Thoracic aorta (tissue), 2 donors: ENCODE measurements around the gene CALHM6. TPM values are rescaled to one million over a fixed set of nuclear protein-coding genes. Genes with fewer than 3 reads are reported as not detected.

Experiments used
- ATAC-seq: fragments of 150-250 bp; one replicate; pipeline ENCODE4 v1.8.0; 2017; ENCODE audit warnings: low read depth; ENCODE audit not compliant: insufficient number of reproducible peaks, low FRiP score
- DNase-seq: peaks from one replicate; pipeline ENCODE4 v3.0.0-alpha.2; 2020; ENCODE audit warnings: low spot score
- H3K27ac ChIP-seq, 2 donors: fragments of 200-600 bp; sonication (generic); 1 replicate in 1 of 2; 2 replicates in 1 of 2; pipeline ENCODE4 v1.5.1; 2016; ENCODE audit warnings: mild to moderate bottlenecking in 2 of 2, moderate library complexity in 2 of 2
- H3K27me3 ChIP-seq: fragments of 200-600 bp; sonication (generic); replicated peaks from 2 replicates; pipeline ENCODE4 v1.6.0; 2016; ENCODE audit warnings: mild to moderate bottlenecking; ENCODE audit not compliant: insufficient read depth
- H3K36me3 ChIP-seq: fragments of 200-600 bp; sonication (generic); one replicate; pipeline ENCODE4 v1.5.1; 2016
- H3K4me1 ChIP-seq, 2 donors: fragments of 200-600 bp; sonication (generic); 1 replicate in 1 of 2; 2 replicates in 1 of 2; pipeline versions ENCODE4 v1.5.1 to v1.6.0; 2016; ENCODE audit warnings: low read depth in 2 of 2, mild to moderate bottlenecking in 1 of 2; ENCODE audit not compliant: control insufficient read depth in 1 of 2
- H3K4me3 ChIP-seq: fragments of 200-600 bp; sonication (generic); 2 replicates; pipeline ENCODE4 v1.5.1; 2016; ENCODE audit warnings: mild to moderate bottlenecking
- H3K9me3 ChIP-seq: fragments of 200-600 bp; sonication (generic); 2 replicates; pipeline ENCODE4 v1.5.1; 2016
- CTCF ChIP-seq: fragments of 200-600 bp; sonication (generic); IDR thresholded peaks from one replicate; pipeline ENCODE4 v1.5.1; 2019; ENCODE audit warnings: antibody characterized with exemption
- total RNA-seq, 2 donors: library from RNA; depleted of rRNA; stranded (reverse); fragments of >200 nt; gene quantifications; one replicate each; pipeline versions ENCODE4 v1.1.0 to v1.2.3, GENCODE V29; 2016

CALHM6 gene
- total RNA-seq, 2 donors from 2014 or later: 3.9 to 15.0 TPM

GRCh38 chr6:116437656-116438055 is 23.5 kb upstream of the CALHM6 start:
- ATAC-seq: no peak
- Histone ChIP-seq H3K4me3 (no peak overlapping the region), H3K27ac (no peak overlapping the region), H3K4me1 (peaks cover 10 to 14% of the 10 kb centered on the region in 2 donors), H3K36me3 (no peaks in the 10 kb centered on the region), H3K9me3 (no peaks in the 10 kb centered on the region), H3K27me3 (no peaks in the 10 kb centered on the region)
- no peak for DNase-seq
- no peak for TF ChIP-seq CTCF

- TF ChIP-seq CTCF: no peak
- no peaks in the 10 kb centered on the region for H3K9me3 ChIP-seq
- H3K4me1 ChIP-seq: peaks cover 21 to 24% of the 10 kb centered on the region in 2 donors
- H3K4me3 ChIP-seq: no peak overlapping the region
- DNase-seq: no peak
- H3K27me3 ChIP-seq: no peaks in the 10 kb centered on the region
- H3K36me3 ChIP-seq: no peaks in the 10 kb centered on the region
- H3K27ac ChIP-seq: no peak overlapping the region
- ATAC-seq: no peak
These were observed 22.4 kb upstream of the CALHM6 start for GRCh38 chr6:116438590-116439448.

GRCh38 chr6:116439522-116440051 is 21.6 kb upstream of the CALHM6 start:
- Histone ChIP-seq H3K4me3 (no peak overlapping the region), H3K36me3 (no peaks in the 10 kb centered on the region), H3K9me3 (no peaks in the 10 kb centered on the region), H3K27ac (no peak overlapping the region), H3K4me1 (peaks cover 23 to 25% of the 10 kb centered on the region in 2 donors), H3K27me3 (no peaks in the 10 kb centered on the region)
- no peak for TF ChIP-seq CTCF
- no peak for DNase-seq
- ATAC-seq: no peak

- H3K36me3 ChIP-seq: no peaks in the 10 kb centered on the region
- H3K27ac ChIP-seq: peak overlapping the region in 1 of 2 donors; percentile 43
- peaks cover 28 to 39% of the 10 kb centered on the region in 2 donors for H3K4me1 ChIP-seq
- ATAC-seq (no peak), DNase-seq (no peak)
- TF ChIP-seq CTCF: no peak
- H3K9me3 ChIP-seq: no peaks in the 10 kb centered on the region
- no peak overlapping the region for H3K4me3 ChIP-seq
- H3K27me3 ChIP-seq: no peaks in the 10 kb centered on the region
These were observed 18.1 kb upstream of the CALHM6 start for GRCh38 chr6:116443105-116443504.

GRCh38 chr6:116444092-116444491 is 17.1 kb upstream of the CALHM6 start:
- Histone ChIP-seq H3K9me3 (no peaks in the 10 kb centered on the region), H3K36me3 (no peaks in the 10 kb centered on the region), H3K27me3 (no peaks in the 10 kb centered on the region), H3K27ac (peak overlapping the region in 1 of 2 donors; percentile 43), H3K4me1 (peaks cover 21 to 30% of the 10 kb centered on the region in 2 donors), H3K4me3 (no peak overlapping the region)
- ATAC-seq (no peak), DNase-seq (no peak)
- TF ChIP-seq CTCF: peak; percentile 35
